A673 (cell line): ENCODE data around the gene AGT. TPM values are rescaled to one million over a fixed set of nuclear protein-coding genes. Genes with fewer than 3 reads are reported as not detected.

Source experiments
- BruUV-seq: library from RNA; stranded (reverse); fragments of 400-500 nt; replicated peaks from 2 replicates; lab custom pipeline; 2021; lab: Mats Ljungman, UMichigan
- CTCF ChIA-PET: fragments of 300-600 bp; sonication (Branson Sonifier 250); formaldehyde crosslinking; loops from one replicate; lab custom pipeline; 2022; ENCODE audit warnings: antibody characterized with exemption; lab: Charles Lee
- POLR2A ChIA-PET: fragments of 300-600 bp; sonication (Branson Sonifier 250); formaldehyde crosslinking; loops from one replicate; lab custom pipeline; 2022; ENCODE audit warnings: antibody characterized with exemption; ENCODE audit not compliant: low non-redundant PET; lab: Charles Lee
- DNase-seq: peaks from one replicate; pipeline ENCODE4 v3.0.0-alpha.2; 2015; ENCODE audit warnings: low spot score
- H3K27ac ChIP-seq: fragments of 200-600 bp; sonication (generic); 2 replicates; pipeline ENCODE4 v1.5.1; 2016; ENCODE audit warnings: mixed run types, low read depth, mild to moderate bottlenecking, mixed read lengths, antibody characterized with exemption, low read length; ENCODE audit not compliant: poor library complexity, severe bottlenecking
- H3K27me3 ChIP-seq: fragments of 200-600 bp; sonication (generic); replicated peaks from 2 replicates; pipeline ENCODE4 v1.6.1; 2017; ENCODE audit warnings: mixed run types, low read depth, mild to moderate bottlenecking, mixed read lengths, antibody characterized with exemption, low read length; ENCODE audit not compliant: insufficient read depth, poor library complexity
- H3K36me3 ChIP-seq: fragments of 200-600 bp; sonication (generic); 2 replicates; pipeline ENCODE4 v1.6.1; 2016; ENCODE audit warnings: mixed run types, mild to moderate bottlenecking, mixed read lengths, antibody characterized with exemption, low read length; ENCODE audit not compliant: insufficient read depth, poor library complexity, severe bottlenecking
- H3K4me1 ChIP-seq: fragments of 200-600 bp; sonication (generic); 2 replicates; pipeline ENCODE4 v1.6.1; 2017; ENCODE audit warnings: mixed run types, mild to moderate bottlenecking, mixed read lengths, antibody characterized with exemption, low read length; ENCODE audit not compliant: insufficient read depth, poor library complexity, severe bottlenecking
- H3K4me3 ChIP-seq: fragments of 200-600 bp; sonication (generic); 2 replicates; pipeline ENCODE4 v1.5.1; 2016; ENCODE audit warnings: low read depth, mixed run types, mild to moderate bottlenecking, mixed read lengths, low read length; ENCODE audit not compliant: poor library complexity, severe bottlenecking
- H3K9me3 ChIP-seq: fragments of 200-600 bp; sonication (generic); 2 replicates; pipeline ENCODE4 v1.6.1; 2016; ENCODE audit warnings: mixed run types, low read depth, mild to moderate bottlenecking, mixed read lengths, antibody characterized with exemption, low read length; ENCODE audit not compliant: poor library complexity, severe bottlenecking
- CTCF ChIP-seq: fragments of 300-800, 200-600 bp; sonication (generic); conservative IDR thresholded peaks from 2 replicates; pipeline ENCODE4 v1.5.1; 2017; ENCODE audit warnings: low read depth, mild to moderate bottlenecking, antibody characterized with exemption, low read length, moderate library complexity, mixed read lengths
- EZH2 ChIP-seq: fragments of 200-600 bp; sonication (generic); IDR thresholded peaks from 2 replicates; pipeline ENCODE4 v1.6.1; 2017; ENCODE audit warnings: borderline replicate concordance, low read depth, mild to moderate bottlenecking, mixed read lengths, antibody characterized with exemption, low read length; ENCODE audit not compliant: poor library complexity, severe bottlenecking
- intact Hi-C: fragments of 100-400 bp; cut with micrococcal nuclease; formaldehyde crosslinking; loops from one replicate; pipeline ENCODE4 v1.10.0; 2022; ENCODE audit not compliant: unreplicated experiment
- total RNA-seq: library from RNA; stranded (reverse); gene quantifications from 2 replicates; pipeline ENCODE4 v1.2.3, GENCODE V29; 2021

The AGT gene
- total RNA-seq, 1 experiment from 2014 or later: not detected

GRCh38 chr1:230682274-230682673 is 31.6 kb downstream of the AGT start:
- no peak for DNase-seq
- ChIA-PET POLR2A (interaction anchor here (0.6 kb wide), 1 partner anchor 1189 kb away, joined by 3 read pairs; no protein-coding TSS in a partner anchor), CTCF (no interaction called here)
- H3K36me3 ChIP-seq: peaks cover 20% of the 10 kb centered on the region
- no peaks in the 10 kb centered on the region for H3K27me3 ChIP-seq
- intact Hi-C loops: no loop called here
- no TSS peak for BruUV-seq
- H3K9me3 ChIP-seq: no peaks in the 10 kb centered on the region
- H3K4me1 ChIP-seq: peaks cover 7% of the 10 kb centered on the region
- H3K4me3 ChIP-seq: no peak overlapping the region
- no peak for TF ChIP-seq CTCF
- no peak for TF ChIP-seq EZH2
- no peak overlapping the region for H3K27ac ChIP-seq

GRCh38 chr1:230681599-230681998 is 32.3 kb downstream of the AGT start:
- ChIA-PET POLR2A (no interaction called here), CTCF (no interaction called here)
- intact Hi-C loops: no loop called here
- Histone ChIP-seq H3K36me3 (peaks cover 17% of the 10 kb centered on the region), H3K27ac (no peak overlapping the region), H3K27me3 (no peaks in the 10 kb centered on the region), H3K4me1 (peaks cover 7% of the 10 kb centered on the region), H3K4me3 (no peak overlapping the region), H3K9me3 (no peaks in the 10 kb centered on the region)
- no peak for TF ChIP-seq EZH2
- no peak for TF ChIP-seq CTCF
- peak; percentile 66 for DNase-seq
- BruUV-seq: no TSS peak

GRCh38 chr1:230680300-230681025 is 33.5 kb downstream of the AGT start:
- CTCF ChIA-PET: no interaction called here
- H3K27me3 ChIP-seq: no peaks in the 10 kb centered on the region
- intact Hi-C loops: no loop called here
- H3K4me1 ChIP-seq: peaks cover 7% of the 10 kb centered on the region
- no peak overlapping the region for H3K27ac ChIP-seq
- no TSS peak for BruUV-seq
- POLR2A ChIA-PET: no interaction called here
- no peak for DNase-seq
- H3K9me3 ChIP-seq: no peaks in the 10 kb centered on the region
- TF ChIP-seq CTCF (no peak), EZH2 (no peak)
- peaks cover 22% of the 10 kb centered on the region for H3K36me3 ChIP-seq
- no peak overlapping the region for H3K4me3 ChIP-seq
